ENCODE measurements around the gene MDC1. TPM values are rescaled to one million over a fixed set of nuclear protein-coding genes. Genes with fewer than 3 reads are reported as not detected.

MDC1 gene
- total and polyA plus RNA-seq, 2 of the 13 experiments (the other 11 are each of a cell fraction or from before 2014, with no cell fraction given) = 8.4 to 14.0 TPM

DNA sequence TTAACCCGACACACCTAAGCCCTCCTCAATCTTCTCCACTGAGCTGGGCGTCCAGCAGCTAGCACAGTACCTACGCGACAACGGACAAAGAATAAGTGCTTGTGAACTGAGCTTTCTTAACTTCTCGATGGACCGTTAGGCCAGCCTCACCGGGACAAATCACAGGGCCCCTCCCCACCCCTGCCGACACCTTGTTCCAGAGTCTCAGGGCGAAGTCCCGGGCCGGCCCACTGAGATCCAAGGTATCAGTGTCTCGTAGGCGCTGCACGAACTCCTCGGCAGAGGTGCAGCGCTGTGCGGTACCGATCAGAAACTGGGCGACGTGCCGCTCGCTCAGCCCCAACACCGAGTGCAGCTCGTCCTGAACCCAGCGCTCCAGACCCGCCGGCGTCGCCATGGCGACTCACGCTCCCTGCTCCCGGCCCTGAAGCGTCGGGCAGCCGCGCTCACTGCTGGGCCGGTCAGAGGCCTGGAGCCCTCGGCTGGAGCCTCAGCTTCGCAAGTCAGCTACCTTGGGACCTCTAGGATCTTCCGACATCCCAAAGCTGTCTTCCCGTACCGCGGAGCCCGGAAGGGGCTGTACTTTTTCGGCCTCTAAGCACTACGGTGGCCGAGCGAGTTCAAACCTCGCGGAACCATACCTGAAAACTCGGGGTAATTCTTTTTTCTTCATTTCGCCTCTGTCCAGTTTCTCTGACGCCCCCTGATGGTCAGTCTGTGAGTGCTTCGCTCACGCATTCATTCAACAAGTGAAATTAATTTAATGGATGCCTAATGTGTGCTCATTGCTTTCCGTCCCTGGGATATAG, 44.4 kb downstream of the MDC1 start, which contains the start of gene DHX16 (continued):
- TF ChIP-seq, protein P1, sequence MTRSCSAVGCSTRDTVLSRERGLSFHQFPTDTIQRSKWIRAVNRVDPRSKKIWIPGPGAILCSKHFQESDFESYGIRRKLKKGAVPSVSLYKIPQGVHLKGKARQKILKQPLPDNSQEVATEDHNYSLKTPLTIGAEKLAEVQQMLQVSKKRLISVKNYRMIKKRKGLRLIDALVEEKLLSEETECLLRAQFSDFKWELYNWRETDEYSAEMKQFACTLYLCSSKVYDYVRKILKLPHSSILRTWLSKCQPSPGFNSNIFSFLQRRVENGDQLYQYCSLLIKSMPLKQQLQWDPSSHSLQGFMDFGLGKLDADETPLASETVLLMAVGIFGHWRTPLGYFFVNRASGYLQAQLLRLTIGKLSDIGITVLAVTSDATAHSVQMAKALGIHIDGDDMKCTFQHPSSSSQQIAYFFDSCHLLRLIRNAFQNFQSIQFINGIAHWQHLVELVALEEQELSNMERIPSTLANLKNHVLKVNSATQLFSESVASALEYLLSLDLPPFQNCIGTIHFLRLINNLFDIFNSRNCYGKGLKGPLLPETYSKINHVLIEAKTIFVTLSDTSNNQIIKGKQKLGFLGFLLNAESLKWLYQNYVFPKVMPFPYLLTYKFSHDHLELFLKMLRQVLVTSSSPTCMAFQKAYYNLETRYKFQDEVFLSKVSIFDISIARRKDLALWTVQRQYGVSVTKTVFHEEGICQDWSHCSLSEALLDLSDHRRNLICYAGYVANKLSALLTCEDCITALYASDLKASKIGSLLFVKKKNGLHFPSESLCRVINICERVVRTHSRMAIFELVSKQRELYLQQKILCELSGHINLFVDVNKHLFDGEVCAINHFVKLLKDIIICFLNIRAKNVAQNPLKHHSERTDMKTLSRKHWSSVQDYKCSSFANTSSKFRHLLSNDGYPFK (CRISPR knock-in tag; IDR thresholded peaks at IDR 0.05; ENCODE audit: borderline replicate concordance) = peak; percentile 93; the same call in 1 of the 2 replicates
- peak; percentile 97 for TF ChIP-seq ELF1 (CRISPR knock-in tag; IDR thresholded peaks at IDR 0.05)
- TF ChIP-seq, protein P2, sequence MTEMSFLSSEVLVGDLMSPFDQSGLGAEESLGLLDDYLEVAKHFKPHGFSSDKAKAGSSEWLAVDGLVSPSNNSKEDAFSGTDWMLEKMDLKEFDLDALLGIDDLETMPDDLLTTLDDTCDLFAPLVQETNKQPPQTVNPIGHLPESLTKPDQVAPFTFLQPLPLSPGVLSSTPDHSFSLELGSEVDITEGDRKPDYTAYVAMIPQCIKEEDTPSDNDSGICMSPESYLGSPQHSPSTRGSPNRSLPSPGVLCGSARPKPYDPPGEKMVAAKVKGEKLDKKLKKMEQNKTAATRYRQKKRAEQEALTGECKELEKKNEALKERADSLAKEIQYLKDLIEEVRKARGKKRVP (CRISPR knock-in tag; IDR thresholded peaks at IDR 0.05) = peak in 1 of 2 experiments; percentile 51; a peak in 1 of 4 replicates
- peak; percentile 54; the same call in 1 of the 2 replicates for TF ChIP-seq SRY (CRISPR knock-in tag; IDR thresholded peaks at IDR 0.05)
- no peak; the same call in 1 of the 2 replicates for TF ChIP-seq ZNF256 (CRISPR knock-in tag; conservative IDR thresholded peaks at IDR 0.05)
- peak; percentile 80; the same call in 1 of the 2 replicates for TF ChIP-seq ZNF747 (CRISPR knock-in tag; IDR thresholded peaks at IDR 0.05; ENCODE audit: borderline replicate concordance)
- no peak for TF ChIP-seq ZNF484 (CRISPR knock-in tag; IDR thresholded peaks at IDR 0.05; ENCODE audit: borderline replicate concordance, low read depth)
- TF ChIP-seq GTF2F1 (IDR thresholded peaks at IDR 0.05; ENCODE audit: low read length) = no peak
- peak in 1 of 2 experiments; percentile 94; a peak in 2 of 4 replicates for TF ChIP-seq KLF16 (CRISPR knock-in tag; IDR thresholded peaks at IDR 0.05)
- TF ChIP-seq RXRA (CRISPR knock-in tag; IDR thresholded peaks at IDR 0.05) = peak; percentile 77
- no peak for TF ChIP-seq ZNF282 (IDR thresholded peaks at IDR 0.05; ENCODE audit: partially characterized antibody)
- peak; percentile 66 for TF ChIP-seq SP4 (CRISPR knock-in tag; IDR thresholded peaks at IDR 0.05)
- TF ChIP-seq, protein P3, sequence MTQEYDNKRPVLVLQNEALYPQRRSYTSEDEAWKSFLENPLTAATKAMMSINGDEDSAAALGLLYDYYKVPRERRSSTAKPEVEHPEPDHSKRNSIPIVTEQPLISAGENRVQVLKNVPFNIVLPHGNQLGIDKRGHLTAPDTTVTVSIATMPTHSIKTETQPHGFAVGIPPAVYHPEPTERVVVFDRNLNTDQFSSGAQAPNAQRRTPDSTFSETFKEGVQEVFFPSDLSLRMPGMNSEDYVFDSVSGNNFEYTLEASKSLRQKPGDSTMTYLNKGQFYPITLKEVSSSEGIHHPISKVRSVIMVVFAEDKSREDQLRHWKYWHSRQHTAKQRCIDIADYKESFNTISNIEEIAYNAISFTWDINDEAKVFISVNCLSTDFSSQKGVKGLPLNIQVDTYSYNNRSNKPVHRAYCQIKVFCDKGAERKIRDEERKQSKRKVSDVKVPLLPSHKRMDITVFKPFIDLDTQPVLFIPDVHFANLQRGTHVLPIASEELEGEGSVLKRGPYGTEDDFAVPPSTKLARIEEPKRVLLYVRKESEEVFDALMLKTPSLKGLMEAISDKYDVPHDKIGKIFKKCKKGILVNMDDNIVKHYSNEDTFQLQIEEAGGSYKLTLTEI (CRISPR knock-in tag; conservative IDR thresholded peaks at IDR 0.05) = no peak
- TF ChIP-seq RFXAP (CRISPR knock-in tag; IDR thresholded peaks at IDR 0.05; ENCODE audit: borderline replicate concordance) = peak; percentile 81; the same call in 1 of the 2 replicates
- TF ChIP-seq CHCHD3 (CRISPR knock-in tag; IDR thresholded peaks at IDR 0.05) = 0 out of 2 replicates have a peak, but pooled peaks have one; percentile 71
- peak; percentile 64; the same call in 1 of the 2 replicates for TF ChIP-seq ZNF615 (CRISPR knock-in tag; IDR thresholded peaks at IDR 0.05; ENCODE audit: borderline replicate concordance)
- TF ChIP-seq ZNF556 (CRISPR knock-in tag; IDR thresholded peaks at IDR 0.05; ENCODE audit: borderline replicate concordance) = peak; percentile 52; the same call in 1 of the 2 replicates
- TF ChIP-seq, protein P4, sequence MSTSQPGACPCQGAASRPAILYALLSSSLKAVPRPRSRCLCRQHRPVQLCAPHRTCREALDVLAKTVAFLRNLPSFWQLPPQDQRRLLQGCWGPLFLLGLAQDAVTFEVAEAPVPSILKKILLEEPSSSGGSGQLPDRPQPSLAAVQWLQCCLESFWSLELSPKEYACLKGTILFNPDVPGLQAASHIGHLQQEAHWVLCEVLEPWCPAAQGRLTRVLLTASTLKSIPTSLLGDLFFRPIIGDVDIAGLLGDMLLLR (CRISPR knock-in tag; IDR thresholded peaks at IDR 0.05) = no peak
- TF ChIP-seq AHR (CRISPR knock-in tag; IDR thresholded peaks at IDR 0.05) = peak; percentile 94
- TF ChIP-seq ZNF572 (CRISPR knock-in tag; IDR thresholded peaks at IDR 0.05) = 0 out of 2 replicates have a peak, but pooled peaks have one; percentile 70
- TF ChIP-seq ZSCAN20 (CRISPR knock-in tag; IDR thresholded peaks at IDR 0.05; ENCODE audit: borderline replicate concordance) = no peak
- TF ChIP-seq CBX5 (CRISPR knock-in tag; IDR thresholded peaks at IDR 0.05; ENCODE audit: borderline replicate concordance) = peak; percentile 59; the same call in 1 of the 2 replicates
- TF ChIP-seq CREM (IDR thresholded peaks at IDR 0.05) = peak; percentile 63; the same call in 1 of the 2 replicates
- no peak for TF ChIP-seq CREM (CRISPR knock-in tag; IDR thresholded peaks at IDR 0.05)

Data from HepG2 (cell line).